Body of pancreas (tissue), 4 donors: ENCODE results near the gene OTOG. TPM values are rescaled to one million over a fixed set of nuclear protein-coding genes. Genes with fewer than 3 reads are reported as not detected.

ENCODE experiments used
- ATAC-seq: fragments of 150-250 bp; one replicate; pipeline ENCODE4 v1.9.1; 2016
- DNase-seq, 4 donors: peaks; one replicate each; pipeline ENCODE4 v3.0.0-alpha.2; 2019
- H3K27ac ChIP-seq, 4 donors: fragments of 200-600 bp; sonication (generic); 1 replicate in 3 of 4; 2 replicates in 1 of 4; pipeline versions ENCODE4 v1.5.1 to v1.6.1; 2016 to 2019; ENCODE audit warnings: mild to moderate bottlenecking in 1 of 4, mixed read lengths in 1 of 4, moderate library complexity in 1 of 4
- H3K27me3 ChIP-seq, 2 donors: fragments of 200-600 bp; sonication (generic); one replicate each; pipeline ENCODE4 v1.6.0; 2016; ENCODE audit warnings: mild to moderate bottlenecking in 1 of 2
- H3K36me3 ChIP-seq, 2 donors: fragments of 200-600 bp; sonication (generic); replicated peaks in 1 of 2; 2 replicates each; pipeline ENCODE4 v1.5.1; 2016; ENCODE audit warnings: low read depth in 2 of 2; ENCODE audit not compliant: insufficient read depth in 1 of 2
- H3K4me1 ChIP-seq: fragments of 200-600 bp; sonication (generic); one replicate; pipeline ENCODE4 v1.6.0; 2016
- H3K4me3 ChIP-seq, 2 donors: fragments of 200-600 bp; sonication (generic); 1 replicate in 1 of 2; 2 replicates in 1 of 2; pipeline ENCODE4 v1.5.1; 2016 to 2019
- H3K9me3 ChIP-seq, 3 donors: fragments of 200-600 bp; sonication (generic); 1 replicate in 2 of 3; 2 replicates in 1 of 3; pipeline ENCODE4 v1.5.1; 2016
- POLR2A ChIP-seq, 3 donors: fragments of 450-650 bp; IDR thresholded peaks; one replicate each; pipeline ENCODE4 v1.6.1; 2016; ENCODE audit warnings: antibody characterized with exemption in 3 of 3, mild to moderate bottlenecking in 2 of 3
- WGBS, 2 donors: methylation state at CpG; one replicate each; pipeline ENCODE4 v1.1.5; 2017; 5-methylcytosine and 5-hydroxymethylcytosine counted together
- intact Hi-C: fragments of 100-400 bp; cut with DNase I; formaldehyde crosslinking; loops from one replicate; pipeline ENCODE4 v1.15.1; 2023
- total RNA-seq, 2 donors: library from RNA; depleted of rRNA; stranded (reverse); fragments of >200 nt; gene quantifications; one replicate each; pipeline ENCODE4 v1.1.0, GENCODE V29; 2016
- TF ChIP-seq, protein P1 (sequence below), 7 experiments: fragments of 450-650 bp in 4 of 7; fragments of 200-600 bp in 3 of 7; sonication (generic) in 3 of 7; IDR thresholded peaks; one replicate each; pipeline ENCODE4 v1.5.1; 2016 to 2019; ENCODE audit warnings: antibody characterized with exemption in 7 of 7

Gene OTOG
- total RNA-seq, 2 donors from 2014 or later = not detected

DNA sequence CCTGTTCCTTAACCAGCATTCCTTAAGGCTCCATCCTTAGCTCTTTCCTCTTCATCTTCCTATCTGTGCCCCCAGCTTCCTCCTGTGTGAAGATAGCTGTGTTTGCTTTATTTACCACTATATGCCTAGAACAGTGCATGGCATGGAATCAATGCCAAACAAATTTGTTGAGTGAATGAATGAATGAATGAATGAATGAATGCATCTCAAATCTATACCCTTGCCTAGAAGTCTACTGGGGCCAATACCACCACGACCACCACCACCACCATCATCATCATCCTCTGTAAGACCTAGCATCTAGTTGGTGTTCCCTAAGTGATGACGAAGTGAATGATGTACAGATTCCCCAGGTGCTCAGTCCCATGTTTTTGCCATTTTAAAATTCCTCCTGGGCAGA lies 819 bp upstream of the OTOG start:
- Histone ChIP-seq H3K9me3 (no peaks in the 10 kb centered on the region), H3K27me3 (no peaks in the 10 kb centered on the region), H3K4me1 (peaks cover 23% of the 10 kb centered on the region), H3K27ac (no peak overlapping the region), H3K36me3 (no peaks in the 10 kb centered on the region), H3K4me3 (no peak overlapping the region)
- no peak for TF ChIP-seq POLR2A (IDR thresholded peaks at IDR 0.05)
- TF ChIP-seq, protein P1, sequence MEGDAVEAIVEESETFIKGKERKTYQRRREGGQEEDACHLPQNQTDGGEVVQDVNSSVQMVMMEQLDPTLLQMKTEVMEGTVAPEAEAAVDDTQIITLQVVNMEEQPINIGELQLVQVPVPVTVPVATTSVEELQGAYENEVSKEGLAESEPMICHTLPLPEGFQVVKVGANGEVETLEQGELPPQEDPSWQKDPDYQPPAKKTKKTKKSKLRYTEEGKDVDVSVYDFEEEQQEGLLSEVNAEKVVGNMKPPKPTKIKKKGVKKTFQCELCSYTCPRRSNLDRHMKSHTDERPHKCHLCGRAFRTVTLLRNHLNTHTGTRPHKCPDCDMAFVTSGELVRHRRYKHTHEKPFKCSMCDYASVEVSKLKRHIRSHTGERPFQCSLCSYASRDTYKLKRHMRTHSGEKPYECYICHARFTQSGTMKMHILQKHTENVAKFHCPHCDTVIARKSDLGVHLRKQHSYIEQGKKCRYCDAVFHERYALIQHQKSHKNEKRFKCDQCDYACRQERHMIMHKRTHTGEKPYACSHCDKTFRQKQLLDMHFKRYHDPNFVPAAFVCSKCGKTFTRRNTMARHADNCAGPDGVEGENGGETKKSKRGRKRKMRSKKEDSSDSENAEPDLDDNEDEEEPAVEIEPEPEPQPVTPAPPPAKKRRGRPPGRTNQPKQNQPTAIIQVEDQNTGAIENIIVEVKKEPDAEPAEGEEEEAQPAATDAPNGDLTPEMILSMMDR (IDR thresholded peaks at IDR 0.05) = no peak
- DNase-seq (no peak), ATAC-seq (no peak)
- intact Hi-C loops = no loop called here
- 72 to 84% methylated on average over 2 of the region's 2 CpGs for WGBS, 2 donors

DNA sequence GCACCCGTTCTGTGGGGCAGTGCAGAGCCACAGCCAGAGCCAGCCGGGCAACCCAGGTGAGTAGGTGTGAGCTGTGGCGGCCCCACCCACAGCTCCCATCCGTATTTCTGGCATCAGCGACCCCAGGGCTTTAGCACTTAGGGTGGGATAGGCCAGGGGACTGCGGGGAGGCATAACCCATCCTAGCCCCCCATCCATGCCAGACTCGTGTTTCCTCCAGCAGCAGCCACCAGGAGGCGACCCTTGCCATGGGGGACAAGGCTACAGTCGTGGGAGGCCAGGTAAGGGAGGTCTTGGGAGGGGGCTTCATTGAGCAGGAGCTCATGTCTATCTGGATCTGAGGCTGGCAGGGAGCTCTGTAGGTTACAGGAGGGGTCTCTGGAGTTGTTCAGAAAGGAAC lies 873 bp downstream of the OTOG start:
- H3K27ac ChIP-seq = no peak overlapping the region
- H3K4me3 ChIP-seq = no peak overlapping the region
- DNase-seq (no peak), ATAC-seq (no peak)
- no peaks in the 10 kb centered on the region for H3K9me3 ChIP-seq
- H3K36me3 ChIP-seq = no peaks in the 10 kb centered on the region
- WGBS, 2 donors = 50 to 52% methylated on average over 9 of the region's 9 CpGs
- intact Hi-C loops = no loop called here
- H3K27me3 ChIP-seq = no peaks in the 10 kb centered on the region
- H3K4me1 ChIP-seq = peaks cover 6% of the 10 kb centered on the region
- TF ChIP-seq, protein P1 (IDR thresholded peaks at IDR 0.05) = no peak

DNA sequence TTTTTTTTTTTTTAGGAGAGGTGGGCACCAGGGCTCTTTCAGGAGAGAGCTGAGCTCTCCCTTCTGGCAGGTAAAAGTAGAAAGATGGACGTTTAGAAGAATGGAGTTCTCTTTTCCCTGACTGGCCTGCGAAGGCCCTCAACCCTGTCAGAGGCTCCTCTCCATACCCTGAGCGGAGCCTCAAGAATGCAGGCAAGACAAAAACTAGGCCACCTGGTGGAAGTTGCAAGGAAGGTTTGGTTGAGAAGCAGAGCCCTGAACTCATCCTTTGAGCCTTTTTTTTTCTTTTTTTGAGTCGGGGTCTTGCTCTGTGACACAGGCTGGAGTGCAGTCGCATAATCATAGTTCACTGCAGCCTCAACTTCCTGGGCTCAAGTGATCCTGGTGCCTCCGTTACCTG lies 1.4 kb downstream of the OTOG start:
- Histone ChIP-seq H3K36me3 (no peaks in the 10 kb centered on the region), H3K27ac (no peak overlapping the region), H3K4me1 (peaks cover 4% of the 10 kb centered on the region), H3K27me3 (no peaks in the 10 kb centered on the region), H3K4me3 (no peak overlapping the region), H3K9me3 (no peaks in the 10 kb centered on the region)
- no peak for ATAC-seq
- TF ChIP-seq POLR2A (IDR thresholded peaks at IDR 0.05) = no peak
- TF ChIP-seq, protein P1 (IDR thresholded peaks at IDR 0.05) = no peak
- WGBS, 2 donors = 69 to 75% methylated on average over 6 of the region's 6 CpGs
- intact Hi-C loops = no loop called here
- no peak for DNase-seq

- DNase-seq (no peak), ATAC-seq (no peak)
- H3K4me3 ChIP-seq = no peak overlapping the region
- H3K9me3 ChIP-seq = no peaks in the 10 kb centered on the region
- no peak for TF ChIP-seq POLR2A (IDR thresholded peaks at IDR 0.05)
- TF ChIP-seq, protein P1 (IDR thresholded peaks at IDR 0.05) = no peak
- WGBS, 2 donors = 58 to 61% methylated on average over 12 of the region's 12 CpGs
- H3K27ac ChIP-seq = no peak overlapping the region
- no peaks in the 10 kb centered on the region for H3K36me3 ChIP-seq
- H3K27me3 ChIP-seq = no peaks in the 10 kb centered on the region
- intact Hi-C loops = no loop called here
- peaks cover 4% of the 10 kb centered on the region for H3K4me1 ChIP-seq
These were observed 3.6 kb downstream of the OTOG start for GRCh38 chr11:17550450-17551346.
